GM18861 (cell line): ENCODE data around the gene HRH1.
"Not testable (repeated sequence)": the region's sequence is repeated elsewhere in the genome, so short reads cannot be mapped to it uniquely, and the experiment has no call there.

Experiments used
- ATAC-seq: cut with Tn5 transposase; IDR thresholded peaks from one replicate; pipeline ENCODE4 v1.9.1; 2021; ENCODE audit not compliant: unreplicated experiment

Gene HRH1

GRCh38 chr3:11204697-11205348 lies 50.5 kb downstream of the HRH1 start:
- no peak for ATAC-seq

- ATAC-seq: not testable (repeated sequence)
Observed at GRCh38 chr3:11205881-11206280, 51.6 kb downstream of the HRH1 start.

- ATAC-seq: no peak
Observed at GRCh38 chr3:11206316-11206715, 52.0 kb downstream of the HRH1 start.

- ATAC-seq: no peak
Observed at GRCh38 chr3:11206953-11207352, 52.7 kb downstream of the HRH1 start.

DNA sequence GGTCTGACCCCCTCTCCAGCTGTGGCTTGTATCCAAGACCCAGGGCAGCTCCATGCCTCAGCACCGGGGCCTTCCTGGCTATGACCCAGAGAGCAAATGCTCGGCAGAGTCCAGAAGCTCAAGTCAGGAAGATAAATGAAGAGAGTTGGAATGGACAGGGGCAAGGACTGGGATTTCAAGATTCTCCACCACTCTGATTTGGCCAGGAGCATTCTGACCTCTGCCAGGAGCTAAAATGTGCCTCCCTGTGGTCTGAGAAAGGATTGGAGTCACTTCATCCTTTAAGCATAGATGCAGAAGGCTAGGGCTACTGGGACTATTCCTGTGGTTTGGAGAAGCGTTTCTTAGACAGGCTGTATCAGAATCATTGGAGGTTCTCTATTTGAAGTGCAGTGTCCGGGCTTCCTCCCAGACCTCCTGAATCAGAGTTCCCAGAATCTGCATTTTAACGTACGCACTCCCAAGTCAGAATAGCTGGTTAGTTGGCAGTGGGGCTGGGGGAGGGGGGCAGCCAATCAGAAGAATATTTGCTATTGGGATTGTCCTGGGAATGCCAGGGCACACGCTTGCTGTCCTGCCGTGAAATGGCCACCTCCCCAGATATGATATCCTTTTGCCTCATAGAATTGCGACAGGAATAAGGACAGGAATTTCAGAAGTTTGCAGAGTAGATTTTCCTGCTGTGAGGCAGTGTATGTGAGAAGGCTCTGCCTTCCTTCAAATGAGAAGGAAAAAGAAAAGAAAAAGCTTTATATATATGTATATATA lies 57.4 kb downstream of the HRH1 start:
- no peak for ATAC-seq

DNA sequence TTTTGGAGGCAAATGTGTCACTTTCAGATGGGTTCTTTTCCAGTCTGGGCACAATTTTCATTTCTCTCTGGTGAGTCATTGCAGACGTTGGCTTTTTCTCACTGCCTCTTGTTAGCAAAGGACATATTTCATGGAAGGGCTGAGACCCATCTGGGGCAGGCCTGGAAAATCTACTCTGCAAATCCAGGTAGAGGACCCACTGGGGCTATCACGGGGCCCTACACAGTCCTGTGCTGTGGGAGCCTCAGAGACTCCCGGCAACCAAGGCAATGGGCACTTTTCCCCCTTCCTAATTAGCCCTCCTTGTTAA lies 58.0 kb downstream of the HRH1 start:
- no peak for ATAC-seq

- ATAC-seq: no peak
Observed at GRCh38 chr3:11212784-11213183, 58.5 kb downstream of the HRH1 start.

GRCh38 chr3:11213810-11214450 lies 59.6 kb downstream of the HRH1 start:
- no peak for ATAC-seq

GRCh38 chr3:11214451-11214978 lies 60.2 kb downstream of the HRH1 start:
- no peak for ATAC-seq

DNA sequence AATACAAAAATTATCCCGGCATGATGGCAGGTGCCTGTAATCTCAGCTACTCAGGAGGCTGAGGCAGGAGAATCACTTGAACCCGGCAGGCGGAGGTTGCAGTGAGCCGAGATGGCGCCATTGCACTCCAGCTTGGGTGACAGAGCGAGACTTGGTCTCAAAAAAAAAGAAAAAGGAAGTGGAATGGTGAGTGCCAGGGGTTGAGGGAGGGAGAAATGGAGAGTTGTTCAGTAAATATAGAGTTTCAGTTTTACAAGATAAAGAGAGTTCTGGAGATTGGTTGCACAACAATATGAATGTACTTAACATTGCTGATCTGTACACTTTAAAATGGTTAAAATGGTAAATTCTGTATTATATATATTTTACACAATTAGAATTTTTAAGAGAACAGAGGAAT lies 63.1 kb downstream of the HRH1 start:
- ATAC-seq: not testable (repeated sequence)

DNA sequence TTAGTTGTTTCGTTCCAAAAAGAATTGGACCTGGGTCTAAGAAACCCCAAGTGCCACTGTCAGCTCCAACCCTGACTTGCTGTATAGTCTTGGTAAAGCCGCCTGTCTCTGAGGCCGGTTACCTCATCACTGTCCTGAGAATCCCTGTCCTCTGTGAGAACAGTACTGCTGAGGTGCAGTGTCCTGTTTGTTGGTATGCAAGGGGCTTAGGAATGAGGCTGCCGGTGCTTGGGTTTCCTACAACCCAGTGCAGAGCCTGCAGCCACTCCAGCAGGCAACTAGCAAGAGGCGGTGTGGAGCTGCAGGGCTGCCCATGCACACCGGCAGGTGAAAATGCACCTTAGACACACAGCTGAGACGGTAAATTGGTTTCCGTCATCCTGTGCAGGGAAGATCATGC lies 65.9 kb downstream of the HRH1 start:
- ATAC-seq: no peak

GRCh38 chr3:11221818-11222415 lies 67.6 kb downstream of the HRH1 start:
- no peak for ATAC-seq

DNA sequence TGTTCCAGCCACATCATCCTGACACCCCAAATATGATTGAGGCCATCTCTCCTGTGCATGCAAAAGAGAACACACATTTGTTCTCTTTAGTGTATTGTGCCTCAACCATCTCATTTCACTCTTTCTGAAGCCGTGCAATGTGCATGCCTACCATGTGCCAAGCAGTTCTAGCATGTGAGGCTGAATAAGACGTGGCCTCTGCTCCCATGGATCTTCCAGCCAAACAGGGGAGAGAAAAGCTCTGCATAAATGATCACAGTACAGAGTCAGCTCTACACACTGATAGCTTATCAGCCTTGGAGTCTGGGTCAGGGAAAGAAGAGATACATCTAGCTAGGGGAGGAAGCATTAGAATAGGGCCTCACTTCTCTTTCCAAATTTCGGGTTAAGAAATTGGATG lies 69.7 kb downstream of the HRH1 start:
- no peak for ATAC-seq

GRCh38 chr3:11224870-11225229 lies 70.6 kb downstream of the HRH1 start:
- no peak for ATAC-seq

- ATAC-seq: no peak
Observed at GRCh38 chr3:11226042-11226370, 71.7 kb downstream of the HRH1 start.

DNA sequence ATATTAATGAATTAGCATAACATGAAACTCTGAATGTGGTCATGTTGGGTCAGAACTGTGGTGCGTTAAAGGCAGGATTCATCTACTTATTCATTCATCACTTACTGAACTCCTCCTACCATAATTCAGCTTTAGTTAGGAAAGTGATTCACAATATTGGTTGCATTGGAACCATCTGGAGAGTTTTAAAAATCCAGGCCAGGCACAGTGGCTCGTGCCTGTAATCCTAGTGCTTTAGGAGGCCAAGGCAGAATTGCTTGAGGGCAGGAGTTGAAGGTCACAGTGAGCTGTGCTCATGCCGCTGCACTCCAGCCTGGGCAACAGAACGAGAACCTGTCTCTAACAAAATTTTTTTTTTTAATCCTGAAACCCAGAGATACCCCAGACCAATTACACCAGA lies 73.7 kb downstream of the HRH1 start:
- no peak for ATAC-seq

DNA sequence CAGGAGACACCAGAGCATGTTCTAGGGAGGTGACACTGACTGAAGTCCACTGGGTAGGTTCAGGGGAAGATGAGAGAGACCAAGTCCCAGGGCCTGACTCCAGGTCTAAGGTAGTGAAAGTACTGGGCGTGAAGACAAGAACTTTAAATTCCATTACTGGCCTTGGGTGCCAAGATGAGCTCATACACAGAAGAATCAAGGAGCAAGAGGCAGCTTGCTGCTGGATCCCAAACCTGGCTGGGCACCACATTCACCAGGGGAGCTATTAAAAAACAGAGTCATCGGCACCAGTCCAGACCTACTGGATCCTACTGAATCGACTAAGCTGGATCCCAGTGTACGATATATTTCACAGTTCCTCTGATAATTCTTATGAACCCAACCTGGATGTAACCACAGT lies 75.8 kb downstream of the HRH1 start:
- no peak for ATAC-seq

DNA sequence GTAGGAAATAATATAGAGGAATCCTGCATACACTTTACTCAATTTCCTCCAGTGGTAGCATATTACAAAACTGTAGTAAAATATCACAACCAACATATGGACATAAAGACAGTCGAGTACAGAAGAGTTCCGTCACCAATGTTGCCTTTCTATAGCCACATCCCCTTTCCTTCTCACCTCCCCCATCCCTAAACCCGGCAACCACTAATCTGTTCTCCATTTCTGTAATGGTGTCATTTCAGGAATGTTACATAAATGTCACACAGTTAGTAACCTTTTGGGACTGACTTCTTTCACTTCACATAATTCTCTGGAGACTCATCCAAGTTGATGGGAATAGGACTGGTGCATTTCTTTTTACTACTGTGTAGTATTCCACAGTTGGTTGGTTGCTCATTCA lies 76.5 kb downstream of the HRH1 start:
- ATAC-seq: no peak

DNA sequence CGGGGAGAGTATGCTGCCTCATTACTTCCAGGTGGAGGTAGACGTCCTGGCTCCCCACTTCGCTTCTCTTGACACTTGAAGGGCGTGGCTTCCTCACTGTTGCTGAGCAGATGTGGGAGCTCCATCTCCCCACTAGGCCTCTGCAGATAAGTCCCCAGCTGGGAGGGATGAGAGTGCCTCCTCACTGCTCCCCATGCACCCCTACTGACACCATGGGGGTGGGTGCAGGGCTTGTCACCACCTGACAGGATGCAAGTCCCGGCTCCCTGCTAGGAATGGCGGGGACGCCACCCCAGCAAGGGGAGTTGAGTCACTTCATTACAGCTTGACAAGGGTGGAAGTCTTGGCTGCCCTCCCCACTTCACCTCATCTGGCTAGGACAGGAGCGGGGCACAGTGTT lies 81.1 kb downstream of the HRH1 start:
- ATAC-seq: no peak

DNA sequence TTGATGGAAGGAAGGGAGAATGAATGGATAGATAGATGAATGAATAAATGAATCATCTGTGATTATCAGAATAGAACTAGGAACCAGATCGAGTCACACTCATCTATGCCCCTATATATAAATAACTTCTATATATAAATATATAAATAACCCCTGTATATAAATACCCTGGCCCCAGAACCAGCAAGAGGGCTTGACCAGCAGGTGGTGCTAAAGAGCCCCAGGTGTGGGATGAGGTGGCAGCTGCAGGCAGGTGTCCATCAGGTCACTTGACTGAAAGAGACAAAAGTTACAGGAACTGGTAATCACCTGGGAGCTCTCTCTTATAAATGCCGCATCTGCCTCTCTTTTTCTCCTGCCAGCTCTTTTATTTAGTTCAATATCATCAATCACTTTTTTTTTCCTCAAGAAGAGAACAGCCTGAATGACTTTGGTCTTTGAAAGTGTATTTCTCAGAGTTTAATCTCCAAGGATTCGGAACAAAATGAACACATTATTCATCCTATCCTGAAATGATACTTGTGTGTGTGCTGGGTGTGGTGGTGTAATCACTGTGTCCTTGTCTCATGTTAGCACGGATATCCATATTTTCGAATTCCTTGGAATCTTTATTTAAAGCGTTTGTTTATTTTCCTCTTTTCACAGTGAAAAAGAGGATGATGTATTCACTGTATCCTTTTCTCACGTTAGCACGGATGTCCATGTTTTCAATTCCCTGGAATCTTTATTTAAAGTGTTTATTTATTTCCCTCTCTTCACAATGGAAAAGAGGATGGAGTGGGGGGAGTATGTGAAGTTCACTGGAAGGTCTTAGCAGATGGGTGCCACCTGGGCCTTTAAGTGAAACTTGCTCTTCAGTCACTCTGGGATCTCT lies 82.5 kb downstream of the HRH1 start:
- no peak for ATAC-seq

DNA sequence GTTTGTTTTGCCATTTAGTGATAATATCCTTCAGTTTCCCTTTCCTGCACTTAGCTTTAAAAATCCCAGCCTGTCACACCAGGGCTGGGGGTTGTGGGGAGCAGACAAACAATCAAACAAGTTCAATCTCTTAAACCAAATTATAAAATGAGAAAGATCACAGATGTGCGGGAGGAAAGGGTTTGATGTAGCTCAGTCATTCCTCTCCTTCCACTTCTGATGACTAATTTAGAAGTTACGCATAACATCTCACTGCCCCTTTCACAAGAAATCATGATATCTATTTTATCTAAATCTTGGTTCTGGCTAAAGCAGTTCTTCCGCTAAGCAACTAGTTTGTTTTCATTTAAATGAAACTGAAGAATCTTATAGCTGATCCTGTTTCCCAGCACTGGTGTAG lies 83.8 kb downstream of the HRH1 start:
- no peak for ATAC-seq
